Measurements from ENCODE around the gene MYT1.
"Not testable (repeated sequence)": the region's sequence is repeated elsewhere in the genome, so short reads cannot be mapped to it uniquely, and the experiment has no call there.

Gene MYT1

DNA sequence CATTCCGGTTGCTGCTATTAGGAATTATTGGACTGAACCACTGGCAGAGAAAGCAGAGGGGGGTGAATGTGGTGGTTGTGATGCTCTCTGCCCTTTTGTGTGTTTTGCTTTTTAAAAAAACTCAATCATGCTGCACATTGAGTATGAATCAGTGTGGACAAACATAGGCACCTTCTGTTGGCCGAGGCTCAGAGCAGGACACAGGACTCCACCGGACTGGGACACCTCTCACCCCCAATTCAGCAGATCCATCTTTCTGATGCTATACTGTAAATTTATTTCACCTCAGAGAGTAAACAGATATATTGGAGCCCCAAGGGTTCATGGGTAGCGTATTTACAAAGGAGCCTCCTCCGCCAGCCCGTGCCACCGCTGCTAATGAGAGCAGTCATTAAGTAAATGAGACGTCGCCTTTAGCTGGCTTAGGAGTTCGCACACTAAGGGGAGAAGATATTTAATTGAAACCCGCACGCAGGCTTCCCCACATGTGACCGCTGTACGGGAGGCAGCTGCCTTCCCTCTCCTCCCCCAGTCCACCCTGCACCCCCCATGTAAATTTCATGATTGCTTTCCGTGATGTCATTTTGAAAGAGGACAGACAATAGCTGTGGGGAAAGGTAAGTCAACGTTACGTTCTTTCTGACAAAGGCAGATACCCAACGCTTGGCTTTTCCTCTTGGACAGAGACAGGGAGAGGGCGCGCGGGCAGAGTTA, at the start of gene MYT1:
Gene MYT1 (plus strand): TSS at position 330 of the 714 bp plus-strand sequence. CDS start 34,410 bp downstream, outside the sequence.
- TF ChIP-seq, protein P1, sequence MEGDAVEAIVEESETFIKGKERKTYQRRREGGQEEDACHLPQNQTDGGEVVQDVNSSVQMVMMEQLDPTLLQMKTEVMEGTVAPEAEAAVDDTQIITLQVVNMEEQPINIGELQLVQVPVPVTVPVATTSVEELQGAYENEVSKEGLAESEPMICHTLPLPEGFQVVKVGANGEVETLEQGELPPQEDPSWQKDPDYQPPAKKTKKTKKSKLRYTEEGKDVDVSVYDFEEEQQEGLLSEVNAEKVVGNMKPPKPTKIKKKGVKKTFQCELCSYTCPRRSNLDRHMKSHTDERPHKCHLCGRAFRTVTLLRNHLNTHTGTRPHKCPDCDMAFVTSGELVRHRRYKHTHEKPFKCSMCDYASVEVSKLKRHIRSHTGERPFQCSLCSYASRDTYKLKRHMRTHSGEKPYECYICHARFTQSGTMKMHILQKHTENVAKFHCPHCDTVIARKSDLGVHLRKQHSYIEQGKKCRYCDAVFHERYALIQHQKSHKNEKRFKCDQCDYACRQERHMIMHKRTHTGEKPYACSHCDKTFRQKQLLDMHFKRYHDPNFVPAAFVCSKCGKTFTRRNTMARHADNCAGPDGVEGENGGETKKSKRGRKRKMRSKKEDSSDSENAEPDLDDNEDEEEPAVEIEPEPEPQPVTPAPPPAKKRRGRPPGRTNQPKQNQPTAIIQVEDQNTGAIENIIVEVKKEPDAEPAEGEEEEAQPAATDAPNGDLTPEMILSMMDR (conservative IDR thresholded peaks at IDR 0.05) = no peak
- TF ChIP-seq ZFX (IDR thresholded peaks at IDR 0.05) = no peak
- H3K27ac ChIP-seq = peak within 1 kb of the TSS; percentile 17

- TF ChIP-seq, protein P1 (conservative IDR thresholded peaks at IDR 0.05) = no peak
- TF ChIP-seq ZFX (IDR thresholded peaks at IDR 0.05) = no peak
These were observed 48.9 kb upstream of the MYT1 start for GRCh38 chr20:64115171-64115911.

GRCh38 chr20:64116016-64116415, 48.2 kb upstream of the MYT1 start:
- TF ChIP-seq, protein P1 (conservative IDR thresholded peaks at IDR 0.05) = no peak
- no peak for TF ChIP-seq ZFX (IDR thresholded peaks at IDR 0.05)
- no peak overlapping the region for H3K27ac ChIP-seq

More at GRCh38 chr20:64115171-64115911, 48.9 kb upstream of the MYT1 start:
- no peak overlapping the region for H3K27ac ChIP-seq

DNA sequence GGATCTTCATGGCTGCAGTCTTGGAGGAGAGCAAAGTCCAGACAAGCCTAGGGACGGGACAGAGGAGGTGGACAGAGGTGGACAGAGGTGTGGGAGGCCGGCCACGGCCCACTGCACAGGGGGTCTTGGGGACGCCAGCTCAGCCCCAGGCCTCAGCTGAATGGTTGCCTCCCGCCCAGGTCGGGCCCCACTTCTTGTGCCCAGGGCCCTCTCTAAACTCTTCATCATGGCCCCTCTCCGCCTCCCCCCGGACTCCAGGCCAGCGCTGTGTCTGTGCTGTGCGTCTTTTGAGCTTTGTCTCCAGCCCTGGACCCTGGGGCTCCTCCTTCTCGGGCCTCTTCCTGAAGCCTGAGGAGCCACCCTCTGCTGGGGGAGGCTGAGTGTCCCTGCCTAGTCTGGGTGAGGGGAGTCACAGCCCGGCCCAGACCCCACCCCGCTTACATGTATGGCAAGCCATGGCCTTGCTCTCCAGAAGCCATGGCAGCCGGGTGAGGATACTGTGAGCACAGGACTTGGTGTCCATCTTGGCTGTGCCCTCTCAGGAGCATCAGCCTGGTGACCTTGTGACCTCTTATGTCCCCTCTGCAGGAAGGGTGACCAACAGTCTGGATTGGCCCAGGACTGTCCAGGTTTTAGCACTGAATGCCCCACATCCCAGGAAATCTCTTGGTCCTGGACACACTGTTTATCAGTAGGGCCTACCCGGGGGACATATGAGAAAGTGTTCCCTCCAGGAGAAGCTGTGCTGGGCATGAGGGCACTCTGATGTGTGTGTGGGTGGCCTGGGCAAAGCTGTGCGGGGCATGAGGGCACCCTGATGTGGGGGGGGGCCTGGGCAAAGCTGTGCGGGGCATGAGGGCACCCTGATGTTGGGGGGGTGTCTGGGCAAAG, 47.5 kb upstream of the MYT1 start:
- TF ChIP-seq ZFX (IDR thresholded peaks at IDR 0.05) = no peak
- TF ChIP-seq, protein P1 (conservative IDR thresholded peaks at IDR 0.05) = no peak
- no peak overlapping the region for H3K27ac ChIP-seq

DNA sequence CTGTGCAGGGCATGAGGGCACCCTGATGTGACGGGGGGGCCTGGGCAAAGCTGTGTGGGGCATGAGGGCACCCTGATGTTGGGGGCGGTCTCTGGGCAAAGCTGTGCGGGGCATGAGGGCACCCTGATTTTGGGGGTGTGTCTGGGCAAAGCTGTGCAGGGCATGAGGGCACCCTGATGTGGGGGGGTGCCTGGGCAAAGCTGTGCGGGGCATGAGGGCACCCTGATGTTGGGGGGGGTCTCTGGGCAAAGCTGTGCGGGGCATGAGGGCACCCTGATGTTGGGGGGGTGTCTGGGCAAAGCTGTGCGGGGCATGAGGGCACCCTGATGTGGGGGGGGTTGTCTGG, 46.8 kb upstream of the MYT1 start:
- H3K27ac ChIP-seq = not testable (repeated sequence)

- H3K27ac ChIP-seq = no peak overlapping the region
- TF ChIP-seq, protein P1 (conservative IDR thresholded peaks at IDR 0.05) = no peak
- no peak for TF ChIP-seq ZFX (IDR thresholded peaks at IDR 0.05)
These were observed 45.0 kb upstream of the MYT1 start for GRCh38 chr20:64119301-64119680.

- no peak for TF ChIP-seq ZFX (IDR thresholded peaks at IDR 0.05)
- H3K27ac ChIP-seq = no peak overlapping the region
These were observed 44.4 kb upstream of the MYT1 start for GRCh38 chr20:64119681-64120341.
